Activated naive CD8-positive, alpha-beta T cell treated with anti-CD3 and anti-CD28 coated beads, Interleukin-2, amount 10 ng/mL, durations not matched to agents 7 days and 5 days (primary cell): ENCODE measurements around the gene DNASE1L3. TPM values are rescaled to one million over a fixed set of nuclear protein-coding genes. Genes with fewer than 3 reads are reported as not detected.
"Not testable (repeated sequence)": the region's sequence is repeated elsewhere in the genome, so short reads cannot be mapped to it uniquely, and the experiment has no call there.

Experiments
- ATAC-seq: fragments of 150-1000 bp; cut with Tn5 transposase; one replicate; pipeline ENCODE4 v1.10.0; 2021; ENCODE audit warnings: low read depth, moderate library complexity
- POLR2A ChIA-PET: fragments of 350-600 bp; sonication (Branson Sonifier 250); formaldehyde crosslinking; loops from one replicate; lab custom pipeline; 2021; ENCODE audit warnings: antibody characterized with exemption; lab: Charles Lee
- DNase-seq: peaks from one replicate; pipeline ENCODE4 v3.0.0; 2021
- H3K27ac Mint-ChIP-seq: one replicate; pipeline ENCODE4 v1.8.0; 2022; ENCODE audit warnings: mild to moderate bottlenecking, mixed read lengths
- H3K27me3 Mint-ChIP-seq: one replicate; pipeline ENCODE4 v1.8.0; 2022; ENCODE audit warnings: mild to moderate bottlenecking, moderate library complexity, mixed read lengths
- H3K36me3 Mint-ChIP-seq: one replicate; pipeline ENCODE4 v1.8.0; 2021; ENCODE audit warnings: mild to moderate bottlenecking, mixed read lengths
- H3K4me1 Mint-ChIP-seq: one replicate; pipeline ENCODE4 v1.8.0; 2021; ENCODE audit warnings: mixed read lengths
- H3K4me3 Mint-ChIP-seq: one replicate; pipeline ENCODE4 v1.8.0; 2022; ENCODE audit warnings: mild to moderate bottlenecking, moderate library complexity, mixed read lengths
- H3K9me3 Mint-ChIP-seq: one replicate; pipeline ENCODE4 v1.8.0; 2021; ENCODE audit warnings: mixed read lengths
- total RNA-seq, 2 experiments: library from RNA; stranded (reverse); gene quantifications; one replicate each; pipeline ENCODE4 v1.2.3, GENCODE V29; 2021

Gene DNASE1L3
- total RNA-seq, 2 experiments from 2014 or later: not detected

DNA sequence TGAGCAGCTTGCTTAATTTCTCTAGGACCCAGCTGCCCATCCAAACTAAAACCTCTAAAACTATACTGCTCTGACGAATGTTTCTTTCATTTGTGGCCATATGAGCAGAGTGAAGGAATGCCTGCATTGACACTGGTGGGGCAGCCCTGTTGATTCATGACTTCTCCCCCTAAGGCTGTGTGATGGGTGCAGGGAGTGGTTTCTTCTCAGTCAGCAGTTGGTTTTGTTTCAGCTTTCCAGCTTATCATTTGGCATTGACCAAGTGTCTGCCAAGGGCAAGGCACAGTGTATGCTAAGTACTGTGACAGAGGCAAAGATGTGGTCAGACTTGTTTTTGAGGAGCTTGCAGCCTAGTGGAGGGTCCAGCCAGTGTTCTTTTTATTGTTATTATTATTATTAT lies 31.6 kb upstream of the DNASE1L3 start:
- Mint-ChIP-seq H3K4me3 (no peak overlapping the region), H3K4me1 (peaks cover 11% of the 10 kb centered on the region), H3K36me3 (no peaks in the 10 kb centered on the region), H3K27ac (no peak overlapping the region), H3K9me3 (no peaks in the 10 kb centered on the region), H3K27me3 (peaks cover 3% of the 10 kb centered on the region)
- DNase-seq (no peak), ATAC-seq (no peak)
- POLR2A ChIA-PET: no interaction called here

DNA sequence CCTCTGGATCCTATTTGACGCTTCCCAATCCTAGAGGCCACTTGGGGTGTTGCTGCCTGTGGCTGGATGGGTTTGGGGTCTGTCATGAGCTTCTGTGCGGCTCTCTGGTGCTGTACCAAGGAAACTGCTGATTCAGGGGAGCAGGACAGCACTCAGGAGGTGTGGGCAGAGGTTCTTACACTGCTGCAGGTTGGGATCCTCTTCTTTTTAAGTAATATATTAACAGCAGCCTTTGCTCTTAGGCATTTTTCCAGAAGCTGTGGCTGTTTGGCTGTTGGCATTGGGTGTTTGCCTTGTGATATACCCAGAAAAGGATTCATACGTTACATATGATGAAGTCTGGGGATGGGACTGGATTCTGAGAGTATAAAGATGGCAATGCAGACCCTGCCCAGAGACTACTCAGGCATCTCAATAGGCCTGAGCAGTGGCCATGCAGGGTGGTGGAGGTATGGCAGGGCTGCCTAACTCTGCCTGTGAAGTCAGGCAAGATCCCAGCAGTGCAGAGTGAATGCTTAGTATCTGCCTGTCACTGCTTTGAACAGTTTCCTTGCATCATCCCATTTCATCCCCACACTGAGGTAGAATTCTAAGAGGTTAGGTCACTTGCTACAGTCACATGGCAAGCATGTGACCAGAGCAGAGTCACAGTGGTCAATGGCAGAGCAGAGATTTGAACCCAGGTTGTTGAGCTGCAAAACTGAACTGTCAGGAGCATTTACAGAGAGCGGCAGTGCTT lies 30.7 kb upstream of the DNASE1L3 start:
- H3K4me1 Mint-ChIP-seq: peaks cover 11% of the 10 kb centered on the region
- peaks cover 3% of the 10 kb centered on the region for H3K27me3 Mint-ChIP-seq
- H3K36me3 Mint-ChIP-seq: no peaks in the 10 kb centered on the region
- ATAC-seq: no peak
- H3K27ac Mint-ChIP-seq: no peak overlapping the region
- no peak overlapping the region for H3K4me3 Mint-ChIP-seq
- no peaks in the 10 kb centered on the region for H3K9me3 Mint-ChIP-seq
- POLR2A ChIA-PET: interaction anchor here (0.7 kb wide), 1 partner anchor 14 kb away, joined by 4 read pairs; no protein-coding TSS in a partner anchor
- DNase-seq: no peak

DNA sequence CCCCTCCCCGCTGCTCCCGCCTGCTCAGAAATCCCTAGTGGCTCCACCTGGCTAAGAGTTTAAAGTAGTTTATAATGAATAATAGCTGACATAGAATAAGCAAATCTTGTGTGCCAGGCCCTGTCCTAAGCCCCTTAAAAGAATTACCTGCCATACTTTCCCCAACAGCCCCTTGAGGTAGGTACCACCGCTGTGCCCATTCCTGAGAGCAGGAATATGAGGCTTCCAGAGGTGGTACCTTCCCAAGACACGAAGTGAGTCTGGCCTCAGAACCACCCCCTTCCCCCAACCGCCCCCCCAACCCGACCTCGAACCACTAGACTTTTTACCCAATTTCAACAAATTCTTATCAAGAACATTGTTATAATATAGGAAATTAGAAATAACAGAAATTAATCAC lies 28.1 kb upstream of the DNASE1L3 start:
- DNase-seq: no peak
- peak overlapping the region; percentile 94 for H3K4me3 Mint-ChIP-seq
- peaks cover 17% of the 10 kb centered on the region for H3K27me3 Mint-ChIP-seq
- H3K9me3 Mint-ChIP-seq: no peaks in the 10 kb centered on the region
- ATAC-seq: no peak
- POLR2A ChIA-PET: interaction anchor here (2.8 kb wide), 1 partner anchor 68 kb away, joined by 11 read pairs; the partner anchor contains the start of genes HTD2 and RPP14
- no peaks in the 10 kb centered on the region for H3K36me3 Mint-ChIP-seq
- H3K4me1 Mint-ChIP-seq: peaks cover 11% of the 10 kb centered on the region
- no peak overlapping the region for H3K27ac Mint-ChIP-seq

DNA sequence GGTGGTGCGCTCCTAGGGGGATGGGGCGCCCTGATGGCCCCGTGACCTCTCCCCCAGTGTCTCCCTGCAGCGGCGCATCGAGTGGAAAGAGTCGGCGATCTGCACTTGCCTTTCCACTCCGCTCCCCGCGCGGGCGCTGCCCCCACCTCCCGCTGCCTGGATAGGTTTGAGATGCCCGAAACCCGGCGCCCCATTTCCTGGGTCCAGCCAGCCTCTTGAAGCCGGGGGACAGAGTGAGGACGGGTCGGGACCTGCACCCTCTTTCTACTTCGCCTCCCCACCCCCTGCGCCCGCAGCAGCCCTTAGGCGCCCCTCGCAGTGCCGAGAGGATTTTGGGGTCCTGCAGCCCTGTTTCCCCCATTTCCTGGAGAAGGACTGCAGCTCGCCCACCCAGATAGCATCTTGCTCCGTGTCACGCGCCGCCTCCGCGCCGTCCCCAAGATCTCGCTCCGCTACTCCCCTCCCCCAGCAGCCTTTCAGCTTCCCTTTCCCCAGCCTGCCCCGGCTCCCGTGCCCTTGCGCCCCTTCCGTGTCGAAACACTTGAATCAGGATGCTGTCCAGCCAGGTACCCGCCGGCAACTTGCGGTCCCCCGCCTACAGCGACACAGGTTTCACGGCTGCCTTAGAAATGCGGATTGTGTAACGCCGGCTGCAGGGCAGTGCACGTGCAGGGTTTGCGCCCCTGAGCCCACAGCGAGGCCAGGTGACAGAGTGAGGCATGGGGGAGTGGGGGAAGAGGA lies 27.3 kb upstream of the DNASE1L3 start:
- POLR2A ChIA-PET: interaction anchor here (2.8 kb wide), 1 partner anchor 68 kb away, joined by 11 read pairs; the partner anchor contains the start of genes HTD2 and RPP14
- no peaks in the 10 kb centered on the region for H3K9me3 Mint-ChIP-seq
- H3K27ac Mint-ChIP-seq: peak overlapping the region; percentile 74
- H3K4me3 Mint-ChIP-seq: peak overlapping the region; percentile 94
- ATAC-seq (peak; percentile 58), DNase-seq (peak; percentile 57)
- H3K4me1 Mint-ChIP-seq: peaks cover 11% of the 10 kb centered on the region
- no peaks in the 10 kb centered on the region for H3K36me3 Mint-ChIP-seq
- H3K27me3 Mint-ChIP-seq: peaks cover 22% of the 10 kb centered on the region

DNA sequence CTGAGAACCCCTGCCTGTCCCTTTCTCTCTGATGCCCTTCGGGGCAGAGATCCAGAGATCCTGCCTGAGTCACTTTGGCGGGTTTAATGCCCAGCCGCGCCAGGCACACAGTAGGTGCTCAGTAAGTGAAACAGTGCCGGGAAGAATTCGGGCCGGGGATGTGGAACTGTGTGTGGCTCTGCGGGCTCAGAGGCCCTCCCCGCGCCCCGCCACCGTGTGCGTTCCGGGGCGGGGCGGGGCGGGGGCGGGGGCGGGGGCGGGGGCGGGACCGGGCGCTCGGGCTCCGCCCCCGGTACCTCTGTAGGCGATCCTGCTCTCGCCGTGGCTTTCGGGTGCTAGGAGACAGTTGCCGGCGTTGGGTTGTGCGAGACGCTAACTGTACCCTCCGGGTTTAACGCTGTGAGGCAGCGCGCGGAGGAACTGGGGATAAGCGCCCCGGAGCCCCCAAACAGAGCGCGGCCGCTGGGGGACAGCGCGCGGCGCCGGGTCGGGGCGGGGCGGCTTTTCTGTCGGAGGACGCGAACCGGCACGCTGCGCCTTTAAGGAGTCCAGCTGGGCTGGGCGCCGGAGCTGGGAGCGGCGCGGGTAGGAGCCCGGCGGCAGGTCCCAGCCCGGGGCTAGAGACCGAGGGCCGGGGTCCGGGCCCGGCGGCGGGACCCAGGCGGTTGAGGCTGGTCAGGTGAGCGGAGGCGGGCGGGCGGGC lies 26.6 kb upstream of the DNASE1L3 start, which contains the start of gene ABHD6:
Gene ABHD6 (plus strand): TSS at position 555 of the 703 bp plus-strand sequence. CDS start 18,795 bp downstream, outside the sequence.
- Mint-ChIP-seq H3K4me1 (peaks cover 13% of the 10 kb centered on the region), H3K4me3 (peak within 1 kb of the TSS; percentile 94), H3K9me3 (no peaks in the 10 kb centered on the region), H3K27ac (peak within 1 kb of the TSS; percentile 80), H3K27me3 (peaks cover 28% of the 10 kb centered on the region), H3K36me3 (no peaks in the 10 kb centered on the region)
- peak; percentile 93 for DNase-seq
- POLR2A ChIA-PET: interaction anchor here (2.8 kb wide), 1 partner anchor 69 kb away, joined by 11 read pairs; the partner anchor contains the start of genes HTD2 and RPP14
- peak; percentile 86 for ATAC-seq

DNA sequence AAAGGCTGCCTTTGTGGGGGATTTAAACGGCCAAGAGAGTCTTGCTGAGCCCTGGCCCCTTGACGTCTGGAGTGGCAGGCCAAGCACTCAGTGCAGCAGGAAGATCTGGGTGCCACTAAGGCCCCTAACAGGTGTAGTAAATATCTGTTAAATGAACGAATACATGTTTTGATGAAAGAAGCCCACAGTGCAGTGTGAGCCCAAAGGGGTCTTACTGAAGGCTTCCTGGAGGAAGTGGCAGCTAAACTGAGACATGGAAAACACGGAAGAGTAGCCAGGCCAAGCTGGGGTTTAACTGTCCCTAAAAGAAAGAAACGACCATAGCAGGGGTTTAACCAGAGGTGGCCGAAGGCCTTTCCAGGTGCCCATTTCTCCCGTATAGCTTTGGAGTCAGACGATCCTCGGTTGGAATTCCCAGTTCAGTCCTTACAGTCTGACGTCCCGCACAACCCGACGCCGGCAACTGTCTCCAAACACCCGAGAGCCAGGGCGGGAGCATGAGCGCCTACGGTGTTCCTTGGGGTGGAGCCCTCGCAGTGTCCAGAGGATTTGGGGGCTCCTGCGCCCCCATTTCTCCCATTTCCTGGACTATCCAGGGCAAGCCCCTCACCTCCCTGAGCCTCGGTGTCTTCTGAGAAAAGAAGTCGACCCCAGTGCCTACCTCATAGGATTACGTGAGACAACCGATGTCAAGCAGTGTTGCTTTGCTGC lies 25.9 kb upstream of the DNASE1L3 start:
- POLR2A ChIA-PET: no interaction called here
- Mint-ChIP-seq H3K36me3 (no peaks in the 10 kb centered on the region), H3K4me3 (peak overlapping the region; percentile 90), H3K27me3 (peaks cover 35% of the 10 kb centered on the region), H3K9me3 (no peaks in the 10 kb centered on the region), H3K27ac (peak overlapping the region; percentile 80), H3K4me1 (peaks cover 13% of the 10 kb centered on the region)
- DNase-seq (no peak), ATAC-seq (no peak)

DNA sequence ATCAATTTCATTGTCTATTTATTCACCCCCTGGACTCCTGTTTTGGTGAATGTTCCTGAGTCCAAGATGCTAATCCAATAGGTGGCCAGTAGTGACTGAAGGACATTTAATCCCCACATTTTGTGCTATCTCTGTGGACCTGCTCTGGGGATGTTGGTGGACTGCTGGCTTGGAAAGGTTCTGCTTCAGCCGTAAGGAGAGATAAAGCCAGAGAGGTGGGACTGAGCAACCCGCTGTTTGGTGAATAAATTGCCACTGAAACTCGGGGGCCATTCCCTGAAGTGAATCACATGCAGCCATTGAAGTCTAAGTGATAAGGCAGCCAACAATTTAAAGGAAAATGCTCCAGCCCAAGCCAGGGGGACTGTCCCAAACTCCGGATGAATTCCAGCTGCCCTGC lies 25.2 kb upstream of the DNASE1L3 start:
- Mint-ChIP-seq H3K4me3 (no peak overlapping the region), H3K4me1 (peaks cover 10% of the 10 kb centered on the region), H3K27ac (no peak overlapping the region), H3K27me3 (peaks cover 40% of the 10 kb centered on the region), H3K9me3 (no peaks in the 10 kb centered on the region), H3K36me3 (no peaks in the 10 kb centered on the region)
- POLR2A ChIA-PET: no interaction called here
- ATAC-seq: no peak
- DNase-seq: no peak

DNA sequence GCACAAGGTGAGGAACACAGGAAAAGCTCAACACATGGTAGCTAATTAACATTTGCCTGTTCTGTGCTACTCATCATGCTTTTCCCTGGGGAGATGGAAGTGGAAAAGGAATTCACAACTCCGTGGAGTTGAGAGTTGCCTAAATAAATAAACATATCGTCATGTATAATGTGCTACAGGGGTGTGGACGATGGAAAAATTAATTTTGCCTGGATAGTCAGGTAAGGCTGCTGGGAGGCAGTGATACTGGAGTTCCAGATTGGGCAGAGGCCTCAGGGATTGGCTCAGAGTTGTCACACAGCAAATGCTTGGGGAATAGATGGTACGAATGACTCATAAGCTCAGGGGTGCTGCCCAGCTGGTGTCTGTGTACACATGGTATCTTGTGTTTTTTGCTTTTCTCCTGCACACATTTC lies 23.8 kb upstream of the DNASE1L3 start:
- DNase-seq (no peak), ATAC-seq (no peak)
- POLR2A ChIA-PET: no interaction called here
- Mint-ChIP-seq H3K9me3 (no peaks in the 10 kb centered on the region), H3K27me3 (peaks cover 50% of the 10 kb centered on the region), H3K4me3 (no peak overlapping the region), H3K4me1 (peaks cover 8% of the 10 kb centered on the region), H3K36me3 (no peaks in the 10 kb centered on the region), H3K27ac (no peak overlapping the region)

DNA sequence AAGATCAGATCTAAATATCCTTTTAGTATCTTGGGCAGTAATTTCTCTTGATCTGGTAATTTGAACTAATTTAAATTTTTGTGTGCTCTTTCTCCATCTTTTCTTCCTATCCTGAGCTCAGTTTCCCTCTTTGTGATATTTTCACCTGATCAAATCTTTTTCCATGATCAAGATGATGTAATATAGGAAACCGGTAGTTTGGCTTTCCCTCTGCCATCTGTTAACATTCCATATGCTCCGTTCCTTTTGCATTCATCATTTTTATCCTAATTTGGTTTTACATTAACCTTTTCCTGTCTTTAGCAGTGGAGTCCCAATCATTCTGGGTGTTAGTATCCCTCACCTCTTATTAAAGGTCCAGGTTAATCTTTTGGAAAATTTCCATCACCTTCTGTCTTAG lies 20.9 kb upstream of the DNASE1L3 start:
- peaks cover 50% of the 10 kb centered on the region for H3K27me3 Mint-ChIP-seq
- H3K9me3 Mint-ChIP-seq: no peaks in the 10 kb centered on the region
- POLR2A ChIA-PET: no interaction called here
- H3K27ac Mint-ChIP-seq: no peak overlapping the region
- no peak for ATAC-seq
- peaks cover 2% of the 10 kb centered on the region for H3K4me1 Mint-ChIP-seq
- H3K36me3 Mint-ChIP-seq: no peaks in the 10 kb centered on the region
- no peak overlapping the region for H3K4me3 Mint-ChIP-seq
- DNase-seq: no peak

DNA sequence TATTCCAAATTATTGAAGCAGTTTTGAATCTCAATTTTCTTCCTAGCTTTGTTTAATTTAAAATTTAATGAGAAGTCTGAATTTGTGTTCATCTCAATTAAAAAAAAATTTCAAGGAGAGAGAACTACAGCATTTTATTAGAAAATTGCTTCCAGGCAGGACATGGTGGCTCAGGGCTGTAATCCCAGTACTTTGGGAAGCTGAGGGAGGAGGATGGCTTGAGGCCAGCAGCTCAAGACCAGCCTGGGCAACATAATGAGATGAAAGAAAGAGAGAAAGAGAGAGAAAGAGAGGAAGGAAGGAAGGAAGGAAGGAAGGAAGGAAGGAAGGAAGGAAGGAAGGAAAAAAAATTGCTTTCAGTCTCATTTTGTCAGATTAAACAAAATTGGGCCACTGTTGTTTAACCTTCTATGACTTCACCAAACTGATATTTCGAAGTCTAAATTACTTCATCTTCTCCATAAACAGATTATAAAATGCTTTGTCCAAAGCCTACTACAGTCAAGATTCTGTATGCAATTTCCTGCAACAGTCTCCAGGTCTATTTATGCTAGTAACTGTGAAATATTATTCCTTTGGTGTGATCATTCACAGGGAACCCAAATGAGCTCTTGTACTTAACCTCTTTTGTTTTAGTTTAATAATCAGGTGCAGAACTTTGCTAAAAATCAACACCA lies 20.2 kb upstream of the DNASE1L3 start:
- POLR2A ChIA-PET: no interaction called here
- no peaks in the 10 kb centered on the region for H3K36me3 Mint-ChIP-seq
- H3K27ac Mint-ChIP-seq: no peak overlapping the region
- no peak overlapping the region for H3K4me3 Mint-ChIP-seq
- H3K9me3 Mint-ChIP-seq: no peaks in the 10 kb centered on the region
- peaks cover 49% of the 10 kb centered on the region for H3K27me3 Mint-ChIP-seq
- ATAC-seq (no peak), DNase-seq (no peak)
- H3K4me1 Mint-ChIP-seq: peaks cover 2% of the 10 kb centered on the region

DNA sequence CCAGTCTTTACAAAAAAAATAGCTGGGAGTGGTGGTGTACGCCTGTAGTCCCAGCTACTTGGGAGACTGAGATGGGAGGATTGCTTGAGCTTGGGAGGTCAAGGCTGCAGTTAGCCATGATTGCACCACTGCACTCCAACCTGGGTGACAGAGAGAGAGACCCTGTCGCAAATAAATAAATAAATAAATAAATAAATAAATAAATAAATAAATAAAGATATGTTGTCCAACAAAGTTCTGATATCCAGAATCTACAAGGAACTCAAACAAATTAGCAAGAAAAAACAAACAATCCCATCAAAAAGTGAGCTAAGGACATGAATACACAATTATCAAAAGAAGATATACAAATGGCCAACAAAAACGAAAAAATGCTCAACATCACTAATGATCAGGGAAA lies 17.2 kb upstream of the DNASE1L3 start:
- H3K9me3 Mint-ChIP-seq, H3K27ac Mint-ChIP-seq, DNase-seq, H3K36me3 Mint-ChIP-seq, ATAC-seq, H3K4me1 Mint-ChIP-seq, H3K4me3 Mint-ChIP-seq: not testable (repeated sequence)
- peaks cover 29% of the 10 kb centered on the region for H3K27me3 Mint-ChIP-seq
- POLR2A ChIA-PET: interaction anchor here (0.6 kb wide), 1 partner anchor 13 kb away, joined by 4 read pairs; no protein-coding TSS in a partner anchor

DNA sequence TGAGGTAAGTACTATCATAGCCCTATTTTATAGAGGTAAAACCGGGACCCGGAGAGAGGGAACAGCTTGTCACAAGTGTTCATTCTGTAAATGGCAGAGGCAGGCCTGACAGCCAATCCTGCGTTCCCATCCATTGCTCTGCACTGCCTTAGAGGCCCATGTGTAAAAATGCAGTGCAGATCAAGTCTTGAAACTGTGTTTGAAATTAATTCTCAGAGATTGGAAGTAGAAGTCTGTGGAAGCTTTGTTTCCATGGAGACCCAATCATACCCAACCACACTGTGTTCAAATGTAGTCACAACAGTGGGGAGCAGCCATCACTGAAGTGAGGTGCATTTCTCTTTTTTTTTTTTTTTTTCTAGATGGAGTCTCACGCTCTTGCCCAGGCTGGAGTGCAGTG lies 13.1 kb upstream of the DNASE1L3 start:
- no peak overlapping the region for H3K4me3 Mint-ChIP-seq
- DNase-seq: no peak
- H3K36me3 Mint-ChIP-seq: no peaks in the 10 kb centered on the region
- POLR2A ChIA-PET: no interaction called here
- no peaks in the 10 kb centered on the region for H3K4me1 Mint-ChIP-seq
- ATAC-seq: no peak
- H3K27ac Mint-ChIP-seq: no peak overlapping the region
- H3K27me3 Mint-ChIP-seq: peaks cover 7% of the 10 kb centered on the region
- no peaks in the 10 kb centered on the region for H3K9me3 Mint-ChIP-seq
